HG03520 (cell line): ENCODE data around the gene STAC2.

Experiments used
- ATAC-seq: cut with Tn5 transposase; IDR thresholded peaks from one replicate; pipeline ENCODE4 v1.9.1; 2021; ENCODE audit warnings: mild to moderate bottlenecking, moderate library complexity; ENCODE audit not compliant: unreplicated experiment

The STAC2 gene

DNA sequence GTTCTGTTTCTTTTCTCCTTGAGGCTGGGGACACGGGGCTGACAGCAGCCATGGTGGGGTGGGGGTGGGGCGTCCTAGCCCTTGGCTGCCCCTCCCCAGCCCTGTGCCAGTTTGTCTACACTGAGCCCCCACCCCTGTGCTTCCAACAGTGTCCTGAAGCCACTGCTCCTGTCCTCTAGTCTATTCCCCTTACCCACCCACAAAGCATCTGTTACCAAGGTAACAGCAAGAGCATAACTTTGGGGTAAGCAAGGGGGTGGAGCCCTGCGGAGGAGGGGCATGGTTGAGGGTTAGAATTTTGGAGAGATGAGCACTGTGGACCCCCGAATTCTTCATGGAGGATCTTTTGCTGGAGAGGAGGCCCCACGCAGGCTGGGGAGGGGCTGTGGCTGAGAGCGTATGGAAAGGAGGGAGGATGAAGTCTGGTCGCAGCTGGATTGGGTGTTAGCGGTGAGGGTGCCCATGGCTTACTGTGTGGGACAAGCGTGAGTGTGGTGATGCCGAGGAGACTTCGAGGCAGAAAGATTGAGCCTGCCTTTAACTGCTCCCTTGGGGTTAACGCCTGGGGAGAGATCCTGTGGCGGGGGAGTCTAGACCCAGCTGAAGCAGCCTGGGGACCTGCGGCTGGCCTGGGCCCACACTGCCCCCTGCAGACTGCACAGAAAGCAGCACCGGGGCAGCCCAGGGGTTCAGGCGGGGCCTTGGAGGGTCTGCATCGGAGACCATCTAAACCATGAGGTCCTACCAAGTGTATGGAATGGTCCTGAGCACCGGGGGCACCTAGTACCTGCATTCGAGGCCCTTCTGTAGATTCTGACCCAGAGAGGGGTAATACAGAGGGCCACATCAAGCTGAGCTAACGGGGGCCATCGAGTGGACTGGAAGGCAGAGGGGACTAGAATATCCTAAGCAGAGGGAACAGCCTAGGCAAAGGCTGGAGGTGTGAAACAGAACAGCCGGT, 6.1 kb upstream of the STAC2 start:
- ATAC-seq = no peak

DNA sequence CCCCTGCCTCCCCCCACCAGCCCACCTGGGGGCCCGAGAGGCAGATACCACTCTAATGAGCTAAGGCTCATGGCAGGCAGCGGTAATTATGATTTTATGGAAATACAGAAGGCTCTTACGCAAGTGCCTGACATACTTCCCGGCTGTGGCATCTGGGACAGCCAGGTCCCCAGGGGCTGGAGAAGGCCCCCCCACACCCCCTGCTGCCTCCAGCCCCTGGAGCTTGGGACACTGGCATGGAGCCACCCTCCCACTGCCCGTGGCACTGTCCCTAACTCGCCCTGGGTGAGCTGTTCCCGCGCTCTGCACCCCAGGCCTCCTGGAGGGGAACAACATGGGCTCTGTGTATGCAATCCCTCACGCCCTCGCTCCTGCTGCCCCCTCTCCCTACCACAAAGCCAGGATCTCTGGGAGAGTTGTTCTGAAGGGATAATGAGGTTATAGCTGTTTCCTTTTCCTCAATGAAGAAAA, 5.4 kb upstream of the STAC2 start:
- ATAC-seq = no peak

DNA sequence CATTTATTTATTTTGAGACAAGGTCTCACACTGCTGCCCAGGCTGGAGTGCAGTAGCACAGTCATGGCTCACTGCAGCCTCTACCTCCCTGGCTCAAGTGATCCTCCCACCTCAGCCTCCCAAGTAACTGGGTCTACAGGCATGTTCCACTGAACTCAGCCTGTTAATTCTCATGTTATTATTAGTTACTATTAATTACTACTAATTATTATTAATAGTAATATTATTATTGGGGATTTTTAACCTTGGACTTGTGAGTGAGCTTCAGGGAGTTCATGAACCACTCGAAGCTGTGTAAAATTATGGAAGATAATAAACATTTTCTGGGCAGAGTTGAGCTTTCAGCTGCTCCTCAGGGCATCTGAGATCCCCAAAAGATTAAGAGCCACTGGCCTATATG, 4.6 kb upstream of the STAC2 start:
- no peak for ATAC-seq

DNA sequence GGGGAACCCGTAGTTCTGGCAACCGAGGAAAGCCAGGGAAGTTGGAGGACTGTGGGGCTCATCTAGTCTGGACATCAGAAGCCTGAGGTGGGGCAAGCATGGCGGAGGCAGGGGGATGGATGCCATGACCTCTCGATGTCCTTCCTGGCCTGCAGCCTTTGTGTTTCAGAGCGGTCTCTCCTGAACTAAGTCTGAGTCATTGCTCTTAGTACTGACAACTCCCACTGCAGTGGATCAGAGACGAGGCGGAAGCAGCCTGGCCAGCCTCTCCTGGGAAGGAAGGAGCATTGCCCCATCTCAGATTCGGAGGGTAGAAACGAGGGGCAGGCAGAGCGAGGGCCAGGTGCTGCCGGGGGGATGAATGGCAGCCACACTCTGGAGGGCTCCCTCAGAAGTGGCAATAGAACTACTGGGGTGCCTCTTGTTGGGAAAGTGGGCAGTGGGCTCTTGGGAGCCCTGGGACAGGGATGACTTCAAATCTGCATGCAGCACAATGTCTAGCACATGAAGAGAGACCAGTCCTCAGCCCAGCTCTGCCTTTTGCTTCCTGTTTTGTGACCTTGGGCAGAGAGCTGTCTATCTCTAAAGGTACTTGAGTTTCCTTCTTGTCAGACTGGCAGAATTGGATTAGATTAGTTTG, 3.6 kb upstream of the STAC2 start:
- ATAC-seq = no peak

DNA sequence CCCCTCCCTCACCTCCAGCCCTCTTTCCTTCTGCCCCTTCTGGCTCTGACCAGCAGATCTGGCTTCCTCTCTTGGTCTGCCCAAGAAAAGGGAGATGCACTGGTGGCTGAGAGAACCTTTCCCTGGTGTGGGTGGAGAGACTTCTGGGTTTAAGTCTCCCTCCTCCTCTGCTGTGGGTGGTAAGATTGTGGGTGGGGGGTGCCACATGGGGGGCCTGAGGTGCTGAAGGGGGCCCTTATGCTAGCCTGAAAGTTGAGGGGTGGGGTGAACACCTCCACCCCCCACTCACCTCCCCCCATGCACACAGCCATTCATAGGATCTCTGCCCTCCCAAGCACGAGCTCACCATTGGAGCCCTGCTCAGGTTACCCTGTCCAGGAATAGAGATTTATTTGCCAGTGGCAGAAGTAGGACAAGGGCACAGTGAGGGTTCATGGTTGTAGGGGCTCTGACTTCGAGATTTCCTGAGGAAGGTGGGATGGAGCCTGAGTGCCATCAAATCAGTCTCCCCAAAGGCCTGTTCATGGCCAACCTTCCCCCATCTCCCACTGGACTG, 1.7 kb upstream of the STAC2 start:
- no peak for ATAC-seq

DNA sequence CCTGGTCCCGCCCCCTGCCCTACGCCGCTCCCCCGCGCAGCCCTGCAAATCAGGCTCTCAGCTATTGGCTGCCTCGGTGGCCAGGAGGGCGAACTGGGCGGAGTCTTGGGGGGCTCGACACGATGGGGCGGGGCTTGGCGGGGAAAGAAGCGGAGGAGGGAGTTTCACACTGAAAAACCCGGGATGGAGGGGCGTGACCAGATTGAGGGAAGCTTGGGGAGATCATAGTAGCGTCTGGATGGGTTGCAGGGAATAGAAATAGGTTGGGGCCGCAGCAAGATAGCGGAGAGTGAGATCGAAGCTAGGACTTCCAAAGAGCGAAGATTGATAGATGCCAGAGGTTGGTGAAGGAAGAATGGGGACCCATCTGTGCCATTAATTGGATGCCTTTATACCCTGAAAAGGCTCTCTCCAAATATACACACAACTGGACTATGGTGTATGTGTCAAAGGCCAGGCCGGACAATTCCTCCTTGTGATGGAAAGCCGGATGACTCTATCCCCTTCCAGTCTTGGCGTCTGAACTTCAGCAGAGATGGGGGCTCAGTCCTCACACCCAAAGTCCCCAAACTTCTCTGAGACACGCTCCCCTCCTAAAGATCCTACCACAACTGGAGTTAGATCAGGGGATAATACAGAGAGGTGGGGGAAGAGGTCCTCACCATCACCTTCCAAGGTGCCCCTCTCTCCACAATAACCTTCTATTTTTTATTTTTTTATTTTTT, 376 bp upstream of the STAC2 start:
- ATAC-seq = no peak

DNA sequence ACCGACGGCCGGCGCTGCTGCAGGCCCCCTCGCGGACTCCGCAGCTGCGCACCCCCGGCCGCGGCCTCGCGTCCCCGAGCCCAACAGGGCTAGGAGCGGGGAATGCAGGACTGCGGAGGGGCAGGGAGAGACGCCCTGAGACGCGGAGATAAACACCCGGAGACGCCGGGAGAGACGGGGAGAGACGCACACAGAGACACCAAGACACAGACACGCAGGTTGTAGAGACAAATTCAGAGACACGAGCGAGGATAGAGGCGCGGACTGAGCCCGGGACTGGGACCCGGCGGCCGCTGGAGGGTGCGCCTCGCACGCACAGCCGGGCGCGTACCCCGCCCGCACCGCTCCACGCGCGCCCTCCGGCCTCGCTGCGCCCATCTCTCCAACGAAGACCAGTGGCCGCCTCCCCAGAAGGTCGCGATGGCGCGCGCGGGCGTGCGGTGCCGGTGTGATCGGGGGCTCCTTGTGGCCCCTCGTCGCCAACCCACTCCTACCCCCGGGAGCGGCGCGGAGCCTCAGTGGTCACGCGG, 902 bp downstream of the STAC2 start:
- no peak for ATAC-seq

DNA sequence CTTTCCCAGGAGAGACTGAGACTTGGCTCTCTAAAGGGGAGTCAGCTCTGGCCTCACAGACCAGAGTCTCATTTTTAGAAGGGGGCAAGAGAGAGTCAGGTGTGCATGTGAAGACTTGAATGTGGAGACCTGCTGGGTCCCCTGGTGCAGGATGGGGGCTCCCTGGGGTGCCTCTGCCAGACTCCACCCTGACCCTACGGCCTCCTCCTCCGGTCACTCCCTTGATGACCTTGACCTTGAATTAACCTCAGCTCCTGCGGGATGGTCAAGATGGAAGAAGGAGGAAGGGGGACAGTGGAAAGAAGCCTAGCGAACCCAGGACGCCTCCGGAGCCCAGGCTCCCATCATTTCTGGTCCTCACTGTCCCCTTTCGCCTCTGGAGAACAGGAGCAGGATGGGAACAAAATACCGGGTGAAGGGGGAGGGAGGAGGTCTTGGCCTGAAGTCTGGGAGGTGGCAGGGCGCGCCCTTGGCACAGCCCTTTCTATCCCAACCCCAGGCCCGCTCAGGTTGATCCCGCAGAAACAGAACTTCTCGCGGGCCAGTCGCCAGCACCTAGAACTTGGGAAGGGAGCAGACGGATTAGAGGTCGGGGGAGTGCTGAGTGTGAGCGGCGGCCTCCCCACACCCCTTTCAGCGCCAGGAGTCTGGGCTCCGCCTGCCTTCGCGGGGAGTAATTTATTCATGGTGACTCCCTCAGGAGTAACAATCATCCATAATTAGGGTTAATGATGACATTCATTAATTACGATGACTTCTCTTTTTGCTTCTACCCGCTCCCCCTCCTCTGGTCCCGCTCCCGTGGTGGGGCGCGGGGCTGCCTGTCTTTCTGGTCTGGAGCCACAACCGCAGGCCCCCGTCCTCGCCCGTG, 1.6 kb downstream of the STAC2 start:
- ATAC-seq = no peak

DNA sequence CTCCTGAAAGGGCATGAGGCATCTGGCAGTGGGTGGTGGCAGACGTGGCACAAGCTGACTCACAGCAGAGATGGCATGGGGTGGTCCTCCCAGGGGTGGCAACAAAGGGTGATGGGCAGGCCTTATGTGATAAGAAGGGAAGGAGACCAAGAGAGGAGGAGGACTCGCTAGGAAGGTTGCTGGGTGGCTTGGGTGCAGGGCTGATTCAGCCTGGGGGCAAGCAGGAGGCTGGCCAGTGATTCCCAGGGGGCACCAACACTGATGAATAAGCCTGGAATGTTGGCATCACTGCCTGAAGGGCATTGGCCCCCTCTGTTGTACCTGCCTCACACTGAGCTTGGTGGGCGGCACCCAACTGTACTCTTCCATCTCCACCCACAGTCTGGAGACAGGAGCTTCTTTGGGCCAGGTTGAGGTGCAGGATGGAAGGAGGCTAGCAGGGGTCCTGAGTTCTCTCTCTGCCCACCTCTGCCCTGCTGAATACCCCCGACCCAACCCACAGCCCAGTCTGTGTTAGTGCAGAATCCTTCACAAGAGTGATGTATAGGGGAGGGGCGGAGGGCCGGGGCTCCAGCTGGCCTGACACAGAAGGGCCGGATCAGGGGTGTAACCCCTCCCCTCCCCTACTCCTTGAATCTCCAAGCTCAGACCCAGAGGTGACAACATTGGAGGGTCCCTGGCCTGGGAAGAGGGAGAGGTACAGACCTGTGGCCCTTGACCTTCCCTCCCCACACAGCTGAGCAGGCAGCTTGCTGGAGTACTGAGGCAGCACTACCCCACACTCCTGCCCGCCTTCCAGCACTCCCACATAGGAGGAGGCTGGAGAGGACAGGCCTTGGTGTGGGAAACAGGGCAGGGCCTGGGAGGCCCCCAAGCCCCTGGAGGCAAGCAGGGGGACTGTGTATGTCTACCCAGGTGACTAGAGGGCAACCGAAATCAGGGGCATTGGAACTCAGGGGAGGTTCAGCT, 2.6 kb downstream of the STAC2 start:
- no peak for ATAC-seq

DNA sequence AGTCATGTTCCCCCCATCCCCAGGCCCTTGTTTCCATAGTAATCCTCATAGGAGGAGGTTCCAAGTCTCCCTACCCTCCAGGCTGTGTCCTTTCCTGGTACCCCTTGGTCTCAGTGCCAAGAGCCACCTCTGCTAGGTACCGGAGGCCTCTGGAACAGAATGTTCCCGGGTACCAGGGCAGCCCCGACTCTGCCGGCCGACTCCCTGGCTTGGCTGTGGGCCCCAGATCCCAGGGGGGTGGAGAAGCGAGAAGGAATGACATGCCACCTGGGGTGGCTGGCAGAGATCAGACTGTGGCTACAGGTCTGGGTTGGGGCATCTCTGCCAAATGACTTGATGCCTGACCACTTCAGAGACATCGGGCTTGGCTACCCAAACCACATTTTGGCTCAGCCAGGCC, 3.6 kb downstream of the STAC2 start:
- no peak for ATAC-seq

DNA sequence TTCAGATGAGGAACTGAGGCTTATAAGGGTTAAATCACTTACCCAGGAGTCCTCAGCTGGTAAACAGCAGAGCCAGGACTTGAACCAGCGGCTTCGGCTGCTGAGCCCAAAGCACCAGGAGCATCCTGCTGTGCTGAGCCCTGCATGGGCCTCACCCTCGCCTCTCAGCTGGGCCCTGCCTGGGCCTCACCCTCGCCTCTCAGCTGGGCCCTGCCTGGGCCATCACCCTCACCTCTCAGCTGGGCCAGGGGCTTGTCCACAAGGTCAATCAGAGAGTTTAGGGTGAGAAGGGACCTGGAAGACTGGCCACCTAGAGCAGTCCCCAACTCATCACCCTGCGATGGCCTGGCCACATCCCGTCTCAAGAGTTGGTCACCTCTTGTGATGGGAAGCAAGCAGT, 4.2 kb downstream of the STAC2 start:
- no peak for ATAC-seq

DNA sequence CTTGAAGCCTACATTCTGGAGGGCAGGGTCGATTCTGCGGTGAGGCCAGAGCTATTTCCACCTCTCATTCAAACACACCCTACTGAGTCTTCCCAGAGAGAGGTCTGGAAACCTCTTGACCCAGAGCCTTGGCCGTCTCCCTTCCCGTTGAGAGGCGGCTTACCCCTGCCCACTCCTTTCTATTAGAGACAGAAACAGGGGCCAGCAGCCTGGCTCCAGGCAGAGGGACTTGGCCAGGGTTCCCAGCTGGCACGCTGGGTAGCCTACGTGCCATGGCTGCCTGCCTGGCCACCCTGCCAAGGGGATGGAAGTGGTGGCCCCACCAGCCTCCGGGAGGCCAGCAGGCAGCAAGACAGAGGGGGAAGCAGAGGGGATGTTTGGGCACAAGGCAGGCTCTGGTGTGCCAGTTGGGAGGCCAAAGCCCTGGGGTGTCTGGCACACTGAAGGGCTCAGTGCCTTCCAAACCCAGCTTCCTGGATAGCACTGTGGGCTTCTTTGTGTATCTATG, 6.0 kb downstream of the STAC2 start:
- no peak for ATAC-seq

DNA sequence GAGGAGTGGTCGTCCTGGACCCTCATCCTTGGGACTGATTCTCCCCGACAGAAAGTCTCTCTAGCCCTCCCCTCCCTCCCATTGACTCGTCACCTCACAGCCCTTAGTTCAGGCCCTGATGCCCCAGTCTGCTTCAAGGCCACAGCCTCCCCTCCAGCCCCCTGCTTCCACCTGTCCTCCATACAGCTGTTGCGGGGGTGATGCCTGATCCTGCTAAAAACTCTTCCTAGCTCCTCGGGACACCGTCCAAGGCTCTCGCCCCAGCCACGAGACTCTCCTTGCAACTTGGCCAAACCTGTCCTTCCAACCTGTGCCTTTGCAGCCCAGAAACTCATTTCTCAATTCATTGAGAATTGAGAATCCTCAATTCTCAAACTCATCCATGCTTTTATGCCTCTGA, 6.8 kb downstream of the STAC2 start:
- no peak for ATAC-seq

DNA sequence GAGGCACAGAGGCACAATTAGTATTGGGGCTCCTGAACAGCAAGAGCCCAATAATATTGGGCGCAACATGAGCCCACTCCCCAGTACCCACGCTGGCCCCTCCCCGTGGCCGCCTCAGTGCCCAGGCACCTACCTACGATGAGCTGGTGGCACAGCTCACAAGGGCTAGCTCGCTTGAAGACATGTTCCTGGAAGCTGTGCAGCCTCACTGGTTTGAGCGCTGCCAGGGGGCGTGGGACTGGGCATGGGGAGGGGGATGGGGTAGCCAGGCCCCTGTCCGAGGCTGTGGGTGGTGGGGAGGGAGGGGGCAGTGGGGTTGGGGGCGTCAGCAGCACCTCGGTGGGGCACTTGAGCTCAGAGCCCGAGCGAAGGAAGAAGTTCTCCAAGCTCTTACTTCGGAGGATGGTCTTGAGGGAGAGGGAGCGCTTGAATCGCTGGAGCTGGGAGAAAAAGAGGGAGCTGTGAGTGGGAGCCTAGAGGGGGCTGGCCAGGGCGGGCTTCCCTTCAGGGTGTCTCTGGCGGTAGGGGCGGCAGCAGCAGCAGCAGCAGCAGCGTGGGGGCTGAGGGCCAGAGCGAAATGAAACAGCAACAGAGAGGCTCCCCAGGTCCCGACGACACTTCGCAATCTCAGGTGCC, 7.9 kb downstream of the STAC2 start:
- ATAC-seq = no peak

DNA sequence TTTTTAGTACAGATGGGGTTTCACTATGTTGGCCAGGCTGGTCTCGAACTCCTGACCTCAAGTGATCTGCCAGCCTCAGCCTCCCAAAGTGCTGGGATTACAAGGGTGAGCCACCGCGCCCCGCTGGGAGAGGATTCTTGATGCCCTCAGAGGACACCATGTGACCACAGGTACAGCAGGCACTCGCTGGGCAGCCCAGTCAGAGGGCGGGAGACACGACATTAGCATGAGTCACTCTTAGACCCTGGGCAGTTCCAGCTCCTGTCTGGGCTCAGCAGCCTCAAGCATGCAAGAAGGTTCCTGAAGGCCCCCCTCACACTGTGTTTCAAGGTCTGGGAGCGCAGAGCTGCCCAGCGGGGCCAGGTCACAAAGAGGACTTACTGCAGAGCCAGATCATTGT, 11.9 kb downstream of the STAC2 start:
- no peak for ATAC-seq

DNA sequence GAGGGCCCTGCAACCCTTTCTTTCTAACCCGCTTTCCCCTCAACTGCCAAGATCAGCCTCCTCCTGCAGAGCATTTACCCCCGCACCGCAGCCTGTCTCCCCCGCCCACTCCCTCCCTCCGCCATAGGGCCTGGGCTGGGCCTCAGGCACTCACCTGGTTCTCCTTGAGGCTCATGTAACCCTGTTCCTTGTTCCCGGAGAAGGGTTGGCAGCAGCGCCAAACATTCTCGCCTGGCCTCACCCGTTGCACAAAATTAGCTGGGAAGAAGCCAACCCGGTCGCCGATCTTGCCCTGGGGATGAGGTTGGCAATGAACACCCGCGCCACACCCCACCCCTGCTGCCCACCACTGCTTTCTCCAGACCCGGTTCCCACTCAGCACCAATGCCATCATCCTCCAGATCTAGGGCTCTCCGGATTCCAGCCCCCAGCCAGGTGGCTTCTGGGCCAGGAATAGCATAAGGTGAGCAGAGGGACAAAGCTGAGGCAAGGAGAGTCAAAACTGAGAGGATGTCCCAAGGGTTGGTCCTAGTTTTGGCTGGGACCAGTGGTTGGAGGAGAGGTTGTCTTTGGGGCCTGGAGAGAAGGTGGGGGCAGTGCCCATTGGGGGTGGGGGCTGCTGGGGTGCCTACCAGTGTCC, 12.8 kb downstream of the STAC2 start:
- no peak for ATAC-seq

DNA sequence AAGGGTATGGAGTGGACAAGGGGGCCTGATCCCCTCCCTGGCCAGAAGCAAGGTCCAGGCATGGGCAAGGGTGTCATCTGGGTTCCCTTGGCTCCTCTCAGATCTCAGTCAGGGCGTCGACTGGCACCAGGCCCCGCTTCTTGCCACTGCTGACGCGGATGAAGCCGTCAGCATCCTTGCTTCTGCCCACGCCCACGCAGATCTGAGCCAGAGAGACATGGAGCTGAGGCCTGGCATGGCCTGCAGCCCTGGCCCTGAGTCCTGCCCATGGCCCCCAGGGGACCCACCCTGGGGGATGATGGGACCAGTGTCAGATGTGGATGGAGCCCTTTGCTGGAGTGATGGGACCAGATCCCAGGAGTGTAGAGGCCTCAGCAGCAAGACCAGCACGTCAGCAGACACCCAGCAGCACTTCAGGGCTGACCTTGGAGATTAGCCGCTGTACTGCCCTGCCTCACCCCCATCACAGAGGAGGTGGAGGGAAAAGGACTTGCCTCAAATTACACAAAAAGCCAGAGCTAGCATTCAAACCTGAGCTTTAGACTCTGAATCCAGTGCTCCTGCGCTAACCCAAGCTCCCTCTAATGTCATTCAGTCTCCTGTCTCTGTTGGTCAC, 13.4 kb downstream of the STAC2 start:
- ATAC-seq = no peak
